GM23248 (cell line): ENCODE results near the gene PCK2.

Experiments used
- EZH2 ChIP-seq: fragments of 200-600 bp; sonication (generic); IDR thresholded peaks from 2 replicates; pipeline ENCODE4 v1.6.1; 2018; ENCODE audit warnings: antibody characterized with exemption, mild to moderate bottlenecking; ENCODE audit not compliant: insufficient read depth, poor library complexity, severe bottlenecking
- EZH2phosphoT487 ChIP-seq: fragments of 200-600 bp; sonication (generic); IDR thresholded peaks from 2 replicates; pipeline ENCODE4 v1.6.1; 2018; ENCODE audit warnings: antibody characterized with exemption, moderate library complexity, mild to moderate bottlenecking, low read depth; ENCODE audit not compliant: insufficient read depth

GRCh38 chr14:24108336-24108874 lies 14.3 kb downstream of the PCK2 start:
- TF ChIP-seq EZH2 (no peak), EZH2phosphoT487 (no peak)
